Gastrocnemius medialis (tissue), 4 donors: Measurements from ENCODE around the gene FAM163B.

Source experiments
- POLR2A ChIP-seq, 2 donors: fragments of 450-650 bp; IDR thresholded peaks; one replicate each; pipeline ENCODE4 v1.6.1; 2017; ENCODE audit warnings: antibody characterized with exemption in 2 of 2, mild to moderate bottlenecking in 2 of 2, moderate library complexity in 2 of 2
- TF ChIP-seq, protein P1 (sequence below), 5 experiments: fragments of 450-650 bp in 3 of 5; fragments of 200-600 bp in 2 of 5; sonication (generic) in 2 of 5; IDR thresholded peaks in 4 of 5; conservative IDR thresholded peaks in 1 of 5; 1 replicate in 4 of 5; 2 replicates in 1 of 5; pipeline ENCODE4 v1.5.1; 2016 to 2019; ENCODE audit warnings: antibody characterized with exemption in 5 of 5, mild to moderate bottlenecking in 3 of 5, moderate library complexity in 3 of 5

DNA sequence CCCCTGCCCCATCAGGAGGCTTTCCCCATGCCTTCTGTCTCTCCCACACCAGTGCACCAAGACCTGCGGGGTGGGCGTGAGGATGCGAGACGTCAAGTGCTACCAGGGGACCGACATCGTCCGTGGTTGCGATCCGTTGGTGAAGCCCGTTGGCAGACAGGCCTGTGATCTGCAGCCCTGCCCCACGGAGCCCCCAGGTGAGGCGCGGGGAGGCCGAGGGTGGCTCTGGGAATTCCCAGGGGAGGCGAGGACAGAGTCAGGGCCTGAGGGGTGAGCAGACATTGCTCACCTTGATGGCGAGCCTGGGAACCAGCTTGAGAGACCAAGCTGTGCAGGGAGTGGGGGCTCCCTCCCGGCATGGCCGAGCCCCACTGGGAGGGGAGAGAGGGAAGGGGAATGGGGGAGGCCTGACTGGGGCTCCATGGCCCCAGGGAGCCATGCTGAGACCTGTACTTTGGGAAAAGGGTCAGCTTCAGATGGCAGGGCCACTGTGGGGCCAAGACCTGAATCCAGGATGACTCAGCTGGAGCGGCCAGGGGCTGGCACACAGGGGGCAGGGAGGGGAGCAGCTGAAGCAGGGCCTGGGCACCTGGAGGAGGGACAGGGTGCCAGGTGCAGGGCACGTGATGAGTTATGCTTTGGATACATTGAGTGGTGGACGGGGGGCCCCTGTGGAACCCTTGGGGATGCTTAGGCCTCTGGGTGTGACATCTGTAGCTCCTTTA, 35.2 kb downstream of the FAM163B start:
- TF ChIP-seq POLR2A (IDR thresholded peaks at IDR 0.05), result no peak
- TF ChIP-seq, protein P1, sequence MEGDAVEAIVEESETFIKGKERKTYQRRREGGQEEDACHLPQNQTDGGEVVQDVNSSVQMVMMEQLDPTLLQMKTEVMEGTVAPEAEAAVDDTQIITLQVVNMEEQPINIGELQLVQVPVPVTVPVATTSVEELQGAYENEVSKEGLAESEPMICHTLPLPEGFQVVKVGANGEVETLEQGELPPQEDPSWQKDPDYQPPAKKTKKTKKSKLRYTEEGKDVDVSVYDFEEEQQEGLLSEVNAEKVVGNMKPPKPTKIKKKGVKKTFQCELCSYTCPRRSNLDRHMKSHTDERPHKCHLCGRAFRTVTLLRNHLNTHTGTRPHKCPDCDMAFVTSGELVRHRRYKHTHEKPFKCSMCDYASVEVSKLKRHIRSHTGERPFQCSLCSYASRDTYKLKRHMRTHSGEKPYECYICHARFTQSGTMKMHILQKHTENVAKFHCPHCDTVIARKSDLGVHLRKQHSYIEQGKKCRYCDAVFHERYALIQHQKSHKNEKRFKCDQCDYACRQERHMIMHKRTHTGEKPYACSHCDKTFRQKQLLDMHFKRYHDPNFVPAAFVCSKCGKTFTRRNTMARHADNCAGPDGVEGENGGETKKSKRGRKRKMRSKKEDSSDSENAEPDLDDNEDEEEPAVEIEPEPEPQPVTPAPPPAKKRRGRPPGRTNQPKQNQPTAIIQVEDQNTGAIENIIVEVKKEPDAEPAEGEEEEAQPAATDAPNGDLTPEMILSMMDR (IDR thresholded peaks at IDR 0.05 in 4 of 5, conservative IDR thresholded peaks at IDR 0.05 in 1 of 5), result no peak
